ENCODE results near the gene EMCN. TPM values are rescaled to one million over a fixed set of nuclear protein-coding genes. Genes with fewer than 3 reads are reported as not detected.
"Not testable (repeated sequence)": the region's sequence is repeated elsewhere in the genome, so short reads cannot be mapped to it uniquely, and the experiment has no call there.

The EMCN gene
- total RNA-seq (2014; rRNA removed; shearing (Covaris generic)) = not detected in 2 replicates

- DNase-seq (ENCODE audit: low spot score) = no peak
Measured at GRCh38 chr4:100517864-100518341, at the start of gene EMCN. Gene EMCN, minus strand, starts transcription at chr4:100518022. Its CDS starts 108 bp downstream, at chr4:100517914.

- DNase-seq (ENCODE audit: low spot score) = no peak
Measured at GRCh38 chr4:100566396-100566795, 48.6 kb upstream of the EMCN start.

- no peak for DNase-seq (ENCODE audit: low spot score)
Measured at GRCh38 chr4:100557306-100557705, 39.5 kb upstream of the EMCN start.

GRCh38 chr4:100555611-100556337 is 38.0 kb upstream of the EMCN start:
- DNase-seq (ENCODE audit: low spot score) = no peak

GRCh38 chr4:100548200-100548560 is 30.4 kb upstream of the EMCN start:
- no peak for DNase-seq (ENCODE audit: low spot score)

GRCh38 chr4:100547541-100548199 is 29.8 kb upstream of the EMCN start:
- no peak for DNase-seq (ENCODE audit: low spot score)

GRCh38 chr4:100545427-100545826 is 27.6 kb upstream of the EMCN start:
- DNase-seq (ENCODE audit: low spot score) = no peak

GRCh38 chr4:100540131-100540530 is 22.3 kb upstream of the EMCN start:
- no peak for DNase-seq (ENCODE audit: low spot score)

- DNase-seq (ENCODE audit: low spot score) = no peak
Measured at GRCh38 chr4:100539706-100540105, 21.9 kb upstream of the EMCN start.

GRCh38 chr4:100533741-100534140 is 15.9 kb upstream of the EMCN start:
- no peak for DNase-seq (ENCODE audit: low spot score)

GRCh38 chr4:100530161-100530560 is 12.3 kb upstream of the EMCN start:
- not testable (repeated sequence) for DNase-seq (ENCODE audit: low spot score)

- DNase-seq (ENCODE audit: low spot score) = no peak
Measured at GRCh38 chr4:100525686-100526085, 7.9 kb upstream of the EMCN start.

GRCh38 chr4:100519205-100519604 is 1.4 kb upstream of the EMCN start:
- no peak for DNase-seq (ENCODE audit: low spot score)

- DNase-seq (ENCODE audit: low spot score) = no peak
Measured at GRCh38 chr4:100516225-100516624, 1.6 kb downstream of the EMCN start.

GRCh38 chr4:100511896-100512295 is 5.9 kb downstream of the EMCN start:
- no peak for DNase-seq (ENCODE audit: low spot score)

GRCh38 chr4:100510551-100510950 is 7.3 kb downstream of the EMCN start:
- DNase-seq (ENCODE audit: low spot score) = peak; percentile 49

GRCh38 chr4:100509386-100509785 is 8.4 kb downstream of the EMCN start:
- DNase-seq (ENCODE audit: low spot score) = no peak

GRCh38 chr4:100508691-100509090 is 9.1 kb downstream of the EMCN start:
- DNase-seq (ENCODE audit: low spot score) = no peak

GRCh38 chr4:100504086-100504874 is 13.5 kb downstream of the EMCN start:
- DNase-seq (ENCODE audit: low spot score) = peak; percentile 37

- DNase-seq (ENCODE audit: low spot score) = peak; percentile 7
Measured at GRCh38 chr4:100497791-100498190, 20.0 kb downstream of the EMCN start.

GRCh38 chr4:100495074-100495473 is 22.7 kb downstream of the EMCN start:
- DNase-seq (ENCODE audit: low spot score) = no peak

GRCh38 chr4:100494166-100494565 is 23.7 kb downstream of the EMCN start:
- peak; percentile 8 for DNase-seq (ENCODE audit: low spot score)

Data from A172 (cell line).